GM18858 (cell line): ENCODE results near the gene FADS1.
A peak's percentile ranks its signal among the peaks of the same experiment; 100 is the strongest.

ENCODE experiments used
- ATAC-seq: cut with Tn5 transposase; IDR thresholded peaks from one replicate; pipeline ENCODE4 v1.9.1; 2021; ENCODE audit not compliant: unreplicated experiment

The FADS1 gene

GRCh38 chr11:61827571-61828378 is 11.0 kb upstream of the FADS1 start, which contains the start of gene FADS2:
Gene FADS2 (plus strand): TSS chr11:61828300. CDS start chr11:61828391, 91 bp downstream.
- peak; percentile 61 for ATAC-seq

- no peak for ATAC-seq
These were observed 10.2 kb upstream of the FADS1 start for GRCh38 chr11:61826930-61827570.

GRCh38 chr11:61820174-61820573 is 3.4 kb upstream of the FADS1 start:
- ATAC-seq, result no peak

- no peak for ATAC-seq
These were observed 834 bp upstream of the FADS1 start for GRCh38 chr11:61817471-61818202.

- ATAC-seq, result peak; percentile 3
These were observed 740 bp downstream of the FADS1 start for GRCh38 chr11:61815790-61816735.

- ATAC-seq, result peak; percentile 55
These were observed 1.6 kb downstream of the FADS1 start for GRCh38 chr11:61814958-61815789.

- no peak for ATAC-seq
These were observed 2.4 kb downstream of the FADS1 start for GRCh38 chr11:61814247-61814957.

- no peak for ATAC-seq
These were observed 3.9 kb downstream of the FADS1 start for GRCh38 chr11:61812736-61813411.

- no peak for ATAC-seq
These were observed 5.0 kb downstream of the FADS1 start for GRCh38 chr11:61811831-61812230.

- no peak for ATAC-seq
These were observed 6.1 kb downstream of the FADS1 start for GRCh38 chr11:61810671-61811175.

GRCh38 chr11:61806785-61807184 is 10.0 kb downstream of the FADS1 start:
- ATAC-seq, result no peak

GRCh38 chr11:61805146-61805545 is 11.7 kb downstream of the FADS1 start:
- ATAC-seq, result no peak

GRCh38 chr11:61803889-61804647 is 12.7 kb downstream of the FADS1 start:
- no peak for ATAC-seq

- no peak for ATAC-seq
These were observed 14.2 kb downstream of the FADS1 start for GRCh38 chr11:61802605-61803004.

GRCh38 chr11:61800331-61801281 is 16.2 kb downstream of the FADS1 start:
- no peak for ATAC-seq

- ATAC-seq, result no peak
These were observed 17.0 kb downstream of the FADS1 start for GRCh38 chr11:61799665-61800284.
